Ascending aorta (tissue), 2 donors: ENCODE results near the gene SAMD11. TPM values are rescaled to one million over a fixed set of nuclear protein-coding genes. Genes with fewer than 3 reads are reported as not detected.
"Not testable (repeated sequence)": the region's sequence is repeated elsewhere in the genome, so short reads cannot be mapped to it uniquely, and the experiment has no call there.

ENCODE experiments used
- DNase-seq, 2 donors: peaks; one replicate each; pipeline ENCODE4 v3.0.0-alpha.2; 2019; ENCODE audit warnings: low spot score in 2 of 2
- H3K27ac ChIP-seq, 2 donors: fragments of 200-600 bp; sonication (generic); one replicate each; pipeline ENCODE4 v1.5.1; 2016 to 2017; ENCODE audit warnings: mild to moderate bottlenecking in 1 of 2
- H3K27me3 ChIP-seq: fragments of 200-600 bp; sonication (generic); one replicate; pipeline ENCODE4 v1.5.1; 2017
- H3K36me3 ChIP-seq, 2 donors: fragments of 200-600 bp; sonication (generic); one replicate each; pipeline ENCODE4 v1.5.1; 2016
- H3K4me1 ChIP-seq, 2 donors: fragments of 200-600 bp; sonication (generic); one replicate each; pipeline ENCODE4 v1.5.1; 2016 to 2017; ENCODE audit warnings: mild to moderate bottlenecking in 1 of 2
- H3K4me3 ChIP-seq, 2 donors: fragments of 200-600 bp; sonication (generic); one replicate each; pipeline ENCODE4 v1.5.1; 2016 to 2017; ENCODE audit warnings: mild to moderate bottlenecking in 1 of 2
- H3K9me3 ChIP-seq, 2 donors: fragments of 200-600 bp; sonication (generic); one replicate each; pipeline ENCODE4 v1.5.1; 2016
- intact Hi-C: fragments of 100-400 bp; cut with DNase I; formaldehyde crosslinking; loops from one replicate; pipeline ENCODE4 v1.15.1; 2023
- total RNA-seq: library from RNA; depleted of rRNA; stranded (reverse); fragments of >200 nt; gene quantifications from one replicate; pipeline ENCODE4 v1.1.0, GENCODE V29; 2016
- TF ChIP-seq, protein P1 (sequence below), 3 experiments: fragments of 200-600 bp in 2 of 3; fragments of 450-650 bp in 1 of 3; sonication (generic) in 2 of 3; IDR thresholded peaks; one replicate each; pipeline ENCODE4 v1.5.1; 2016 to 2019; ENCODE audit warnings: antibody characterized with exemption in 3 of 3, mild to moderate bottlenecking in 1 of 3, moderate library complexity in 1 of 3

SAMD11 gene
- total RNA-seq, 1 donor from 2014 or later = 9.7 TPM

GRCh38 chr1:943545-944340 is 20.0 kb downstream of the SAMD11 start:
- peaks cover 12% of the 10 kb centered on the region for H3K27me3 ChIP-seq
- H3K9me3 ChIP-seq = no peaks in the 10 kb centered on the region
- no peak overlapping the region for H3K4me3 ChIP-seq
- DNase-seq = no peak
- peaks cover 13 to 21% of the 10 kb centered on the region in 2 donors for H3K4me1 ChIP-seq
- intact Hi-C loops = no loop called here
- H3K36me3 ChIP-seq = peaks cover 18 to 38% of the 10 kb centered on the region in 2 donors
- peak overlapping the region in 1 of 2 donors; percentile 3 for H3K27ac ChIP-seq
- TF ChIP-seq, protein P1, sequence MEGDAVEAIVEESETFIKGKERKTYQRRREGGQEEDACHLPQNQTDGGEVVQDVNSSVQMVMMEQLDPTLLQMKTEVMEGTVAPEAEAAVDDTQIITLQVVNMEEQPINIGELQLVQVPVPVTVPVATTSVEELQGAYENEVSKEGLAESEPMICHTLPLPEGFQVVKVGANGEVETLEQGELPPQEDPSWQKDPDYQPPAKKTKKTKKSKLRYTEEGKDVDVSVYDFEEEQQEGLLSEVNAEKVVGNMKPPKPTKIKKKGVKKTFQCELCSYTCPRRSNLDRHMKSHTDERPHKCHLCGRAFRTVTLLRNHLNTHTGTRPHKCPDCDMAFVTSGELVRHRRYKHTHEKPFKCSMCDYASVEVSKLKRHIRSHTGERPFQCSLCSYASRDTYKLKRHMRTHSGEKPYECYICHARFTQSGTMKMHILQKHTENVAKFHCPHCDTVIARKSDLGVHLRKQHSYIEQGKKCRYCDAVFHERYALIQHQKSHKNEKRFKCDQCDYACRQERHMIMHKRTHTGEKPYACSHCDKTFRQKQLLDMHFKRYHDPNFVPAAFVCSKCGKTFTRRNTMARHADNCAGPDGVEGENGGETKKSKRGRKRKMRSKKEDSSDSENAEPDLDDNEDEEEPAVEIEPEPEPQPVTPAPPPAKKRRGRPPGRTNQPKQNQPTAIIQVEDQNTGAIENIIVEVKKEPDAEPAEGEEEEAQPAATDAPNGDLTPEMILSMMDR (IDR thresholded peaks at IDR 0.05) = no peak

DNA sequence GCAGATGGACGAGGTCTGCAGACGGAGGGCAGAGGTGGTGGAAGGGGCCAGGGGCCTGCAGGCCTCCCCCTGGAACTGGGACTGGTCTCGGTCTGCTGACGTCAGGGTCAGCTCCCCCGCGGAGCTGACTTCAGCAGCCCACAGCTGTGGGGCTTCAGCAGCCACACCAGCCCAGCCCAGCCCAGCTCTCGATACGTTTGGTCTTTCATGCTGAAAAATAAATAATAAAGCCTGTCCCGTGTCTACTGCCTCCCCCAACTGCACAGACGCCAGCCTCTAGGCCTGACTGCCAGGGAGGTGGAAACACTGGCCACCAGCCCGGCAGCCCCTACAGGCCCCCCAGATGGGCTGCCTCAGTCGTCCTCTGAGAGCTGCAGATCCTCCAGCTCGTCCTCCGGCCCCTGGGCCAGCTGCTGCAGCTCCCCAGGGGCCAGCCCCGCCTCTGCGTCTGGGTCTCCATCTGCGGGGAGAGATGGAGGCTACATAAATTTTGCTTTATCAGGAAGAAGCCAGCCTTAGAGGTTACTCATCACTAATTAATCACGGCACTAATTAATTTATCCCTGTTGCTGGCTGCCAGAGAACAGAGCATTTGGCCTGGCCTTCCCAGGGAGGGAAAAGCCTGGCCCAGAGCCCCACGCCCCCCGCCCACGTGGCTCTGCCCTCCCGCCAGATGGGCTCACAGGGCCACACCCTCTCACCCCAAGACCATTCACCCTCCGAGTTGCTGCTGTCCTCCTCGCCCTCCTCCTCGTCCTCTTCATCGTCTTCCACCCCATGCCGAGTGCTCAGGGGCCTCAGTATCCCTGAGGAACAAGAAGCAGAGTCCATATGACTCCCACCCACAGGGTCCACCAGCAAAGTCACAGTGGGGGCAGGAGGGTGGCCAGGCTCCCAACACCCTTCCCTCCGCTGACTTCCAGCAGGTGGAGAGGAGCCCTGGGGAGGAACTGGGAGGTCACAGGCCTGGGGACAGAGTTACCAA is 20.9 kb downstream of the SAMD11 start:
- Histone ChIP-seq H3K4me3 (no peak overlapping the region), H3K27ac (peak overlapping the region in 1 of 2 donors; percentile 3), H3K27me3 (peaks cover 12% of the 10 kb centered on the region), H3K36me3 (peaks cover 18 to 47% of the 10 kb centered on the region in 2 donors), H3K4me1 (peaks cover 13 to 20% of the 10 kb centered on the region in 2 donors), H3K9me3 (no peaks in the 10 kb centered on the region)
- no peak for DNase-seq
- intact Hi-C loops = no loop called here
- TF ChIP-seq, protein P1 (IDR thresholded peaks at IDR 0.05) = no peak

DNA sequence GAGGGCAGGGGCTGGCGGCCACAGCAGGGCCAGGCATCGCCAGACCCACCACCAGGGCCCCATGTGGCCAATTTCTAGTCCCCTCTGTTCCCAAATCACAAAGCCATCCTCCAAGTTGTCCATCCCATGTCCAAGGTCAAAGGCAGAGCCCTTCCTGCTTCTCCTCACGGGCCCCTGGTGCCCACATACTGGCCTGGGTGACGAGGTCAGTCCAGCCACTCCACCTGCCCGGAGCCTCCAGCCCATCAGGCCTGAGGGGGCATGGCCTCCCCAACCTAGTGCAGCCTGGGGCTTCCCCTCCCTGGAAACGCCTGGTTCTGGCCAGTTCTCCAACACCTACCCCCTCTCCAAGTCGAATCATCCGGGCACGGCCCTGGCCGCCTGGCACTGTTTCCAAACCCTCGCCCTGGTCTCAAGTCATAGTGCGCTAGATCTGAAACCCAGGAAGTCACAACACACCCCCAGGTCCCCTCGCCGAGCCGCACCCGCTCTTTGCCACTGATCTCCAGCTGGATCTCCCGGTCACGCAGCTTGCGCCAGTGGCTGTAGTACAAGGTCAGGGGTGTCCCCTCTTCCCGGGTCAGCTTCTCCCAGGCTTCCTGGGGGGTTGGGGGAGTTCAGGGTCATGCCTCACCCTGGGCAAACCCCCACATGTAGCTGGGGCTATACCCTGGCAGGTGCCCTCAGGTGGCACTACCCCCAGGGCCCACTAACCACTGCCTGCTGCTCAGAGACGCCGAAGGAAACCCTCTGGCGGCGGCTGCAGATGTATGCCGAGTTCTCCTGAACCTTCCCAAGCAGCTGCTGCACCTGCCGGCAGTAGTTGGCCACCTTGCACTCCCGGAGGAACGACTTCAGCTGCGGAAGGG is 22.2 kb downstream of the SAMD11 start:
- no peak overlapping the region for H3K4me3 ChIP-seq
- peaks cover 9% of the 10 kb centered on the region for H3K27me3 ChIP-seq
- TF ChIP-seq, protein P1 (IDR thresholded peaks at IDR 0.05) = no peak
- DNase-seq = no peak
- H3K27ac ChIP-seq = no peak overlapping the region
- peaks cover 5 to 10% of the 10 kb centered on the region in 2 donors for H3K4me1 ChIP-seq
- no peaks in the 10 kb centered on the region for H3K9me3 ChIP-seq
- peaks cover 20 to 60% of the 10 kb centered on the region in 2 donors for H3K36me3 ChIP-seq
- intact Hi-C loops = no loop called here

DNA sequence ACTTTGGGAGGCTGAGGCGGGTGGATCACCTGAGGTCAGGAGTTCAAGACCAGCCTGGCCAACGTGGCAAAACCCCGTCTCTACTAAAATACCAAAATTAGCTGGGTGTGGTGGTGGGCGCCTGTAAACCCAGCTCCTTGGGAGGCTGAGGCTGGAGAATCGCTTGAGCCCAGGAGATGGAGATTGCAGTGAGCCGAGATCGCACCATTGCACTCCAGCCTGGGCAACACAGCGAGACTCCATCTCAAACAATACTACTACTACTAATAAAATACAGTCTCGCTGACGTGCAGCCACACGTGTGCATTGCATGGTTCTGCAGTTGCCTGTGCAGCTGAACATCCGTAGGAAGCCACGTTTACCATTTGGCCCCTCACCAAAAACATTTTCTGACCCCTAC is 23.1 kb downstream of the SAMD11 start:
- H3K27ac ChIP-seq, H3K4me1 ChIP-seq, DNase-seq, H3K4me3 ChIP-seq, H3K9me3 ChIP-seq, H3K27me3 ChIP-seq, intact Hi-C loops: not testable (repeated sequence)
- peaks cover 29 to 69% of the 10 kb centered on the region in 2 donors for H3K36me3 ChIP-seq

GRCh38 chr1:947958-948357 is 24.2 kb downstream of the SAMD11 start:
- H3K9me3 ChIP-seq = no peaks in the 10 kb centered on the region
- no peak overlapping the region for H3K27ac ChIP-seq
- H3K36me3 ChIP-seq = peaks cover 40 to 81% of the 10 kb centered on the region in 2 donors
- no peak overlapping the region for H3K4me3 ChIP-seq
- H3K4me1 ChIP-seq = no peaks in the 10 kb centered on the region
- intact Hi-C loops = no loop called here
- DNase-seq = no peak
- TF ChIP-seq, protein P1 (IDR thresholded peaks at IDR 0.05) = no peak
- H3K27me3 ChIP-seq = no peaks in the 10 kb centered on the region
